Measurements from ENCODE around the gene CCDC169. TPM values are rescaled to one million over a fixed set of nuclear protein-coding genes. Genes with fewer than 3 reads are reported as not detected.

The CCDC169 gene
- total and polyA plus RNA-seq, 2 of the 13 experiments (the other 11 are each of a cell fraction or from before 2014, with no cell fraction given): 0.25 to 0.33 TPM

DNA sequence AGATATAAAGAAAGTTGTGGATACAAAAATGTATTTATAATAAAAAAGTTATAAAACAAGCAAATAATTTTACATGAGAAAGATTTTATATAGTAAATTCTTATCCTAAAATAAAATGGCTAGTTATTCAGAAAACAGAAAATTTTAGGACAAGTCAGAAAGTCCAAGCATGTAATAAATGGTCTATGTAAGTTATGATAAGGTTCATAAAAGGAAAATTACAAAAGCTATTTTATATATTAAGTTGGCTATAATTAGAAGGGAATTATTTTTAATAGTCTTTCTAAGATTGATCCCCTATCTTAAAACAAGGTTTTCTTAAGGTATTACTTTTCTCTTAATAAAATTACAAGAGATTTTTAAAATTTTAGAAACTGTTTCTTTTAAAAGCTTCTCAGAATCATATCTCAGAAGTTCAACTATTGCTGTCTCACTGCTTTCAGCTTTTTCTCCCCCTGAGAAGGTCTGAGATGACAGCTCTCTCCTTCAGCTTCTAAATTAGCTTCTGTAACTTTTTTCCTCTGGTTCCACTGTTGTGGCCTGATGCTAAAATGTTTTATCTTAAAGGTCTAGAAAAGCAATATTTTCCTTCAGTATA lies 8.7 kb downstream of the CCDC169 start:
- no peaks in the 10 kb centered on the region for H3K4me1 ChIP-seq (ENCODE audit: insufficient read depth, low read length)
- no peak overlapping the region for H3K4me3 ChIP-seq (replicated peaks in 1 of 3; ENCODE audit: insufficient read depth in 1 of 3, low read depth in 2 of 3, low read length in 3 of 3)
- H3K4me2 ChIP-seq (ENCODE audit: low read depth, low read length): no peak overlapping the region
- POLR2A ChIA-PET: no interaction called here
- no peak overlapping the region for H3K27ac ChIP-seq (ENCODE audit: extremely low read length, insufficient read depth, low read length)
- FAIRE-seq (no peak), DNase-seq (ENCODE audit: low spot score) (no peak), ATAC-seq (no peak)
- no peaks in the 10 kb centered on the region for H3K36me3 ChIP-seq (replicated peaks in 1 of 2; ENCODE audit: control insufficient read depth in 1 of 2, insufficient read depth in 2 of 2, low read length in 2 of 2)
- in situ Hi-C loops (cut with HindIII; ENCODE audit: extremely low pct_ligation_motif_present, low pct_unique_long_range_greater_than_20kb): no loop called here
- H2AFZ ChIP-seq (ENCODE audit: low read length): no peak overlapping the region
- intact Hi-C loops (cut with micrococcal nuclease; ENCODE audit: unreplicated experiment): no loop called here
- no peak overlapping the region for H3K9ac ChIP-seq (ENCODE audit: insufficient read depth, low read depth, low read length)
- BruUV-seq (replicated peaks): no TSS peak
- TF ChIP-seq ZFP36 (IDR thresholded peaks at IDR 0.05; ENCODE audit: borderline replicate concordance, low read depth, low read length, partially characterized antibody): peak; percentile 84
- TF ChIP-seq ZNF644 (CRISPR knock-in tag; IDR thresholded peaks at IDR 0.05; ENCODE audit: low read depth): no peak
- no peak for TF ChIP-seq KLF9 (CRISPR knock-in tag; IDR thresholded peaks at IDR 0.05; ENCODE audit: low read depth)
- CTCF ChIA-PET (ENCODE audit: low intra/inter-chr PET ratio, low total read pairs): no interaction called here
- peaks cover 21% of the 10 kb centered on the region for H3K9me3 ChIP-seq (ENCODE audit: low read length)
- H4K20me1 ChIP-seq (ENCODE audit: insufficient read depth, low read length): no peaks in the 10 kb centered on the region
- H3K79me2 ChIP-seq (ENCODE audit: insufficient read depth, low read length): no peaks in the 10 kb centered on the region
- no peaks in the 10 kb centered on the region for H3K27me3 ChIP-seq (ENCODE audit: control insufficient read depth in 1 of 2, insufficient read depth in 2 of 2, low read length in 2 of 2)

DNA sequence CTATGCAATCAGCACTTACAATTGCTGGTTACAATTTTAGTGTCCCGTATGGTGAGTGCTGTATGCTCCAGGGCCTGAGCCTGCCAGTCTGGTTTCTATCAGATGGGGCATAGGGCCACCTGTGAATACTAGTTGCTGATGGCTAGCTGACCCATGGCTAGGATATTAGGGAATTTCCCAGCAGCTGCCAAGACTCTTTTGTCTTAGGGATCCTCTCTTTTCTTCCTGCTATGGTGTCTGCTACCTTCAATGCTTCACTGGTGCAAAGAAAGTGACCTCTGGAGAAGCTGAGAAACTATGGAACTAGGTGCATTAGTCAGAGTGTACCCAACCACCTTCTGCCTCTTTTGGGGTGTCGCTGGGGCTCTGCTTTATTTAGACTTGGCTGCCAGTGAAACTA lies 11.6 kb downstream of the CCDC169 start:
- no peaks in the 10 kb centered on the region for H3K79me2 ChIP-seq (ENCODE audit: insufficient read depth, low read length)
- peaks cover 19% of the 10 kb centered on the region for H3K9me3 ChIP-seq (ENCODE audit: low read length)
- BruUV-seq (replicated peaks): no TSS peak
- FAIRE-seq (no peak), ATAC-seq (no peak), DNase-seq (ENCODE audit: low spot score) (no peak)
- no peak overlapping the region for H3K4me3 ChIP-seq (replicated peaks in 1 of 3; ENCODE audit: insufficient read depth in 1 of 3, low read depth in 2 of 3, low read length in 3 of 3)
- H4K20me1 ChIP-seq (ENCODE audit: insufficient read depth, low read length): no peaks in the 10 kb centered on the region
- intact Hi-C loops (cut with micrococcal nuclease; ENCODE audit: unreplicated experiment): no loop called here
- CTCF ChIA-PET (ENCODE audit: low intra/inter-chr PET ratio, low total read pairs): no interaction called here
- in situ Hi-C loops (cut with HindIII; ENCODE audit: extremely low pct_ligation_motif_present, low pct_unique_long_range_greater_than_20kb): no loop called here
- H2AFZ ChIP-seq (ENCODE audit: low read length): no peak overlapping the region
- no peak overlapping the region for H3K9ac ChIP-seq (ENCODE audit: insufficient read depth, low read depth, low read length)
- no peaks in the 10 kb centered on the region for H3K27me3 ChIP-seq (ENCODE audit: control insufficient read depth in 1 of 2, insufficient read depth in 2 of 2, low read length in 2 of 2)
- no peaks in the 10 kb centered on the region for H3K36me3 ChIP-seq (replicated peaks in 1 of 2; ENCODE audit: control insufficient read depth in 1 of 2, insufficient read depth in 2 of 2, low read length in 2 of 2)
- no peak overlapping the region for H3K27ac ChIP-seq (ENCODE audit: extremely low read length, insufficient read depth, low read length)
- no peak overlapping the region for H3K4me2 ChIP-seq (ENCODE audit: low read depth, low read length)
- H3K4me1 ChIP-seq (ENCODE audit: insufficient read depth, low read length): no peaks in the 10 kb centered on the region
- WGBS (ENCODE audit: low lambda C conversion rate): 3% methylated on average over 2 of the region's 2 CpGs
- POLR2A ChIA-PET: no interaction called here
- TF ChIP-seq, protein P1, sequence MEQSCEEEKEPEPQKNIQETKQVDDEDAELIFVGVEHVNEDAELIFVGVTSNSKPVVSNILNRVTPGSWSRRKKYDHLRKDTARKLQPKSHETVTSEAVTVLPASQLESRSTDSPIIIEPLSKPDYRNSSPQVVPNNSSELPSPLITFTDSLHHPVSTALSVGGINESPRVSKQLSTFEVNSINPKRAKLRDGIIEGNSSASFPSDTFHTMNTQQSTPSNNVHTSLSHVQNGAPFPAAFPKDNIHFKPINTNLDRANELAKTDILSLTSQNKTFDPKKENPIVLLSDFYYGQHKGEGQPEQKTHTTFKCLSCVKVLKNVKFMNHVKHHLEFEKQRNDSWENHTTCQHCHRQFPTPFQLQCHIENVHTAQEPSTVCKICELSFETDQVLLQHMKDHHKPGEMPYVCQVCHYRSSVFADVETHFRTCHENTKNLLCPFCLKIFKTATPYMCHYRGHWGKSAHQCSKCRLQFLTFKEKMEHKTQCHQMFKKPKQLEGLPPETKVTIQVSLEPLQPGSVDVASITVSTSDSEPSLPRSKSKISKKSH (CRISPR knock-in tag; IDR thresholded peaks at IDR 0.05; ENCODE audit: borderline replicate concordance): no peak
- no peak for TF ChIP-seq ZNF446 (CRISPR knock-in tag; IDR thresholded peaks at IDR 0.05)
- TF ChIP-seq ZFP36L1 (CRISPR knock-in tag; IDR thresholded peaks at IDR 0.05): no peak
- TF ChIP-seq SMAD3 (CRISPR knock-in tag; IDR thresholded peaks at IDR 0.05): no peak
- TF ChIP-seq ZNF577 (CRISPR knock-in tag; IDR thresholded peaks at IDR 0.05; ENCODE audit: borderline replicate concordance, low read depth): no peak
- TF ChIP-seq, protein P2, sequence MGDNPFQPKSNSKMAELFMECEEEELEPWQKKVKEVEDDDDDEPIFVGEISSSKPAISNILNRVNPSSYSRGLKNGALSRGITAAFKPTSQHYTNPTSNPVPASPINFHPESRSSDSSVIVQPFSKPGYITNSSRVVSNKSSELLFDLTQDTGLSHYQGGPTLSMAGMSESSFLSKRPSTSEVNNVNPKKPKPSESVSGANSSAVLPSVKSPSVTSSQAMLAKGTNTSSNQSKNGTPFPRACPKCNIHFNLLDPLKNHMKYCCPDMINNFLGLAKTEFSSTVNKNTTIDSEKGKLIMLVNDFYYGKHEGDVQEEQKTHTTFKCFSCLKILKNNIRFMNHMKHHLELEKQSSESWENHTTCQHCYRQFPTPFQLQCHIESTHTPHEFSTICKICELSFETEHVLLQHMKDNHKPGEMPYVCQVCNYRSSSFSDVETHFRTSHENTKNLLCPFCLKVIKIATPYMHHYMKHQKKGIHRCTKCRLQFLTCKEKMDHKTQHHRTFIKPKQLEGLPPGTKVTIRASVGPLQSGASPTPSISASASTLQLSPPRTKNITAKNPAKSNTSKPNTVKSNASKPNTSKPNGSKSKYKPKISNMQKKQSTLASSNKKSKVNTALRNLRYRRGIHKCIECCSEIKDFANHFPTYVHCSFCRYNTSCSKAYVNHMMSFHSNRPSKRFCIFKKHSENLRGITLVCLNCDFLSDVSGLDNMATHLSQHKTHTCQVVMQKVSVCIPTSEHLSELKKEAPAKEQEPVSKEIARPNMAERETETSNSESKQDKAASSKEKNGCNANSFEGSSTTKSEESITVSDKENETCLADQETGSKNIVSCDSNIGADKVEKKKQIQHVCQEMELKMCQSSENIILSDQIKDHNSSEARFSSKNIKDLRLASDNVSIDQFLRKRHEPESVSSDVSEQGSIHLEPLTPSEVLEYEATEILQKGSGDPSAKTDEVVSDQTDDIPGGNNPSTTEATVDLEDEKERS (CRISPR knock-in tag; IDR thresholded peaks at IDR 0.05): no peak
- TF ChIP-seq, protein P3, sequence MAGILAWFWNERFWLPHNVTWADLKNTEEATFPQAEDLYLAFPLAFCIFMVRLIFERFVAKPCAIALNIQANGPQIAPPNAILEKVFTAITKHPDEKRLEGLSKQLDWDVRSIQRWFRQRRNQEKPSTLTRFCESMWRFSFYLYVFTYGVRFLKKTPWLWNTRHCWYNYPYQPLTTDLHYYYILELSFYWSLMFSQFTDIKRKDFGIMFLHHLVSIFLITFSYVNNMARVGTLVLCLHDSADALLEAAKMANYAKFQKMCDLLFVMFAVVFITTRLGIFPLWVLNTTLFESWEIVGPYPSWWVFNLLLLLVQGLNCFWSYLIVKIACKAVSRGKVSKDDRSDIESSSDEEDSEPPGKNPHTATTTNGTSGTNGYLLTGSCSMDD (CRISPR knock-in tag; IDR thresholded peaks at IDR 0.05): no peak
- TF ChIP-seq SMAD1 (CRISPR knock-in tag; IDR thresholded peaks at IDR 0.05; ENCODE audit: borderline replicate concordance, low read depth): no peak
- no peak for TF ChIP-seq ZFP62 (CRISPR knock-in tag; IDR thresholded peaks at IDR 0.05)
